PFSK-1 (cell line): Measurements from ENCODE around the gene KCNT2.

ENCODE experiments used
- FOXP2 ChIP-seq: optimal IDR thresholded peaks from 2 replicates; pipeline ENCODE3; 2011; ENCODE audit warnings: borderline replicate concordance, control low read depth, inconsistent platforms; ENCODE audit not compliant: insufficient read depth; ENCODE audit errors: extremely low read length, extremely low read depth
- POLR2AphosphoS5 ChIP-seq: IDR thresholded peaks from 2 replicates; pipeline ENCODE4 v1.6.1; 2012; ENCODE audit warnings: low read depth, mild to moderate bottlenecking, control low read depth, low read length, moderate library complexity
- REST ChIP-seq, 2 experiments: IDR thresholded peaks; 2 replicates each; pipeline versions ENCODE4 v1.6.1 to v1.8.0; 2011 to 2012; ENCODE audit warnings: low read depth in 2 of 2, low read length in 2 of 2, control low read depth in 1 of 2, inconsistent platforms in 1 of 2, mild to moderate bottlenecking in 1 of 2, moderate library complexity in 1 of 2; ENCODE audit not compliant: insufficient read depth in 1 of 2
- SIN3A ChIP-seq: IDR thresholded peaks from 2 replicates; pipeline ENCODE4 v1.6.1; 2012; ENCODE audit warnings: mild to moderate bottlenecking, low read length, moderate library complexity, borderline replicate concordance; ENCODE audit not compliant: insufficient read depth
- TAF1 ChIP-seq: IDR thresholded peaks from 2 replicates; pipeline ENCODE4 v1.6.1; 2012; ENCODE audit warnings: low read length, control low read depth, borderline replicate concordance; ENCODE audit not compliant: insufficient read depth

Gene KCNT2

GRCh38 chr1:196637606-196638005 lies 29.4 kb upstream of the KCNT2 start:
- TF ChIP-seq SIN3A (no peak), TAF1 (no peak), FOXP2 (no peak), POLR2AphosphoS5 (no peak), REST (IDR thresholded peaks at IDR 0.05; ENCODE audit: insufficient read depth in 1 of 2, low read depth in 2 of 2, low read length in 2 of 2) (no peak)

DNA sequence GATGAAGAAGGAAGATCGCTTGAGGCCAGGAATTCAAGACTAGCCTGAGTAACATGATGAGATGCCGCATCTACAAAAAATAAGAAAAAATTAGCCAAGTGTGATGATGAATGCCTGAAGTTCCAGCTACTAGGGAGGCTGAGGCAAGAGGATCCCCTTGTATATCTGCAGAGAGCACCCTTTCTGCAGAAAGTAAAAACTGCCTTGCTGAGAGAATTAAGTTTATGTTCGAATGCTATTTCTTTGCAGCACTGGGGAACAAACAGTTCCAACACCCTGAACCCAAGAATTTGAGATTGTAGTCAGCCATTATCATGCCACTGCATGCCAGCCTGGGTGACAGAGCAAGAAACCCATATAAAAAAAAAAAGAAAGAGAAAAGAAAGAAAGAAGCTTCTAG lies 20.6 kb upstream of the KCNT2 start:
- no peak for TF ChIP-seq REST (IDR thresholded peaks at IDR 0.05; ENCODE audit: insufficient read depth in 1 of 2, low read depth in 2 of 2, low read length in 2 of 2)
- no peak for TF ChIP-seq POLR2AphosphoS5
- no peak for TF ChIP-seq FOXP2
- no peak for TF ChIP-seq SIN3A
- TF ChIP-seq TAF1, result no peak

GRCh38 chr1:196623079-196623478 lies 14.8 kb upstream of the KCNT2 start:
- no peak for TF ChIP-seq SIN3A
- no peak for TF ChIP-seq POLR2AphosphoS5
- TF ChIP-seq REST (IDR thresholded peaks at IDR 0.05; ENCODE audit: insufficient read depth in 1 of 2, low read depth in 2 of 2, low read length in 2 of 2), result no peak
- TF ChIP-seq TAF1, result no peak
- TF ChIP-seq FOXP2, result no peak

GRCh38 chr1:196619721-196620120 lies 11.5 kb upstream of the KCNT2 start:
- TF ChIP-seq TAF1 (no peak), FOXP2 (no peak), REST (IDR thresholded peaks at IDR 0.05; ENCODE audit: insufficient read depth in 1 of 2, low read depth in 2 of 2, low read length in 2 of 2) (no peak), SIN3A (no peak), POLR2AphosphoS5 (no peak)

GRCh38 chr1:196611873-196612272 lies 3.6 kb upstream of the KCNT2 start:
- no peak for TF ChIP-seq POLR2AphosphoS5
- no peak for TF ChIP-seq REST (IDR thresholded peaks at IDR 0.05; ENCODE audit: insufficient read depth in 1 of 2, low read depth in 2 of 2, low read length in 2 of 2)
- TF ChIP-seq TAF1, result no peak
- TF ChIP-seq SIN3A, result no peak
- TF ChIP-seq FOXP2, result no peak
